Naive B cell (primary cell): ENCODE results near the gene SFXN5. TPM values are rescaled to one million over a fixed set of nuclear protein-coding genes. Genes with fewer than 3 reads are reported as not detected.

ENCODE experiments used
- ATAC-seq, 2 donors: fragments of 150-1000 bp; cut with Tn5 transposase; 2 replicates each; pipeline ENCODE4 v1.10.0; 2021; ENCODE audit warnings: low read depth in 2 of 2, mild to moderate bottlenecking in 2 of 2, moderate library complexity in 2 of 2
- DNase-seq: peaks from one replicate; pipeline ENCODE4 v3.0.0; 2022
- H3K27ac Mint-ChIP-seq, 6 donors: one replicate each; pipeline ENCODE4 v1.8.0; 2020 to 2022; ENCODE audit warnings: mild to moderate bottlenecking in 6 of 6, mixed read lengths in 6 of 6, moderate library complexity in 5 of 6, inconsistent platforms in 2 of 6
- H3K27me3 Mint-ChIP-seq, 3 donors: one replicate each; pipeline ENCODE4 v1.8.0; 2021 to 2022; ENCODE audit warnings: mixed read lengths in 3 of 3, mild to moderate bottlenecking in 1 of 3
- H3K36me3 Mint-ChIP-seq, 2 donors: one replicate each; pipeline ENCODE4 v1.8.0; 2020 to 2022; ENCODE audit warnings: mixed read lengths in 2 of 2, inconsistent platforms in 1 of 2, mild to moderate bottlenecking in 1 of 2
- H3K4me1 Mint-ChIP-seq, 3 donors: one replicate each; pipeline ENCODE4 v1.8.0; 2020 to 2022; ENCODE audit warnings: mixed read lengths in 3 of 3, inconsistent platforms in 1 of 3, mild to moderate bottlenecking in 1 of 3, moderate library complexity in 1 of 3
- H3K4me3 Mint-ChIP-seq, 8 donors: one replicate each; pipeline ENCODE4 v1.8.0; 2020 to 2022; ENCODE audit warnings: mild to moderate bottlenecking in 8 of 8, mixed read lengths in 8 of 8, moderate library complexity in 8 of 8, inconsistent platforms in 2 of 8
- H3K9me3 Mint-ChIP-seq, 7 donors: one replicate each; pipeline ENCODE4 v1.8.0; 2020 to 2022; ENCODE audit warnings: mixed read lengths in 7 of 7, mild to moderate bottlenecking in 5 of 7, inconsistent platforms in 2 of 7, moderate library complexity in 1 of 7
- polyA plus RNA-seq, 6 donors: library from polyadenylated mRNA; unstranded; fragments of 300-500 nt; fragmentation: Illumina TruSeq; gene quantifications; one replicate each; pipeline ENCODE4 v1.2.3, GENCODE V29; 2021; ENCODE audit warnings: low read depth in 6 of 6

SFXN5 gene
- polyA plus RNA-seq, 6 donors from 2014 or later = 2.5 to 4.4 (median 3.0) TPM; not detected in 1

GRCh38 chr2:73078457-73079411 lies 7.2 kb upstream of the SFXN5 start:
- Mint-ChIP-seq H3K9me3 (no peaks in the 10 kb centered on the region), H3K36me3 (no peaks in the 10 kb centered on the region), H3K4me1 (no peaks in the 10 kb centered on the region), H3K27ac (peak overlapping the region in 1 of 6 donors; percentile 81), H3K4me3 (no peak overlapping the region), H3K27me3 (peaks cover 0 to 18% (median 0%) of the 10 kb centered on the region in 3 donors)
- DNase-seq = no peak
- ATAC-seq = no peak

GRCh38 chr2:73077424-73077795 lies 5.9 kb upstream of the SFXN5 start:
- no peaks in the 10 kb centered on the region for H3K36me3 Mint-ChIP-seq
- DNase-seq = no peak
- H3K4me1 Mint-ChIP-seq = peaks cover 0 to 3% (median 0%) of the 10 kb centered on the region in 3 donors
- peak overlapping the region in 1 of 8 donors; percentile 15 for H3K4me3 Mint-ChIP-seq
- ATAC-seq = no peak
- H3K9me3 Mint-ChIP-seq = no peaks in the 10 kb centered on the region
- no peak overlapping the region for H3K27ac Mint-ChIP-seq
- peaks cover 0 to 8% (median 0%) of the 10 kb centered on the region in 3 donors for H3K27me3 Mint-ChIP-seq

- Mint-ChIP-seq H3K9me3 (no peaks in the 10 kb centered on the region), H3K27ac (peak overlapping the region in 1 of 6 donors; percentile 51), H3K36me3 (no peaks in the 10 kb centered on the region), H3K27me3 (peaks cover 0 to 8% (median 0%) of the 10 kb centered on the region in 3 donors), H3K4me3 (peak overlapping the region in 1 of 8 donors; percentile 15), H3K4me1 (peaks cover 4 to 7% (median 5%) of the 10 kb centered on the region in 3 donors)
- DNase-seq = no peak
- no peak for ATAC-seq
Observed at GRCh38 chr2:73076701-73077423, 5.3 kb upstream of the SFXN5 start.

GRCh38 chr2:73075477-73076373 lies 4.2 kb upstream of the SFXN5 start:
- Mint-ChIP-seq H3K27me3 (peaks cover 0 to 8% (median 0%) of the 10 kb centered on the region in 3 donors), H3K36me3 (no peaks in the 10 kb centered on the region), H3K9me3 (no peaks in the 10 kb centered on the region), H3K4me3 (peak overlapping the region in 1 of 8 donors; percentile 15), H3K27ac (no peak overlapping the region), H3K4me1 (peaks cover 4 to 11% (median 9%) of the 10 kb centered on the region in 3 donors)
- ATAC-seq (no peak), DNase-seq (no peak)

GRCh38 chr2:73074110-73075069 lies 2.9 kb upstream of the SFXN5 start:
- ATAC-seq = no peak

GRCh38 chr2:73072416-73072815 lies 904 bp upstream of the SFXN5 start:
- ATAC-seq (no peak), DNase-seq (no peak)
- H3K9me3 Mint-ChIP-seq = no peaks in the 10 kb centered on the region
- H3K36me3 Mint-ChIP-seq = no peaks in the 10 kb centered on the region
- peak overlapping the region in 2 of 6 donors; percentile 88 to 92 for H3K27ac Mint-ChIP-seq
- peaks cover 22 to 32% (median 31%) of the 10 kb centered on the region in 3 donors for H3K4me1 Mint-ChIP-seq
- H3K4me3 Mint-ChIP-seq = peak overlapping the region; percentile 86 to 100 (median 94)
- H3K27me3 Mint-ChIP-seq = no peaks in the 10 kb centered on the region

More at GRCh38 chr2:73074110-73075069, 2.9 kb upstream of the SFXN5 start:
- DNase-seq = no peak
- Mint-ChIP-seq H3K4me3 (no peak overlapping the region), H3K9me3 (no peaks in the 10 kb centered on the region), H3K4me1 (peaks cover 11 to 20% (median 20%) of the 10 kb centered on the region in 3 donors), H3K36me3 (no peaks in the 10 kb centered on the region), H3K27ac (peak overlapping the region in 1 of 6 donors; percentile 50), H3K27me3 (peaks cover 0 to 6% (median 0%) of the 10 kb centered on the region in 3 donors)

- DNase-seq (no peak), ATAC-seq (no peak)
- Mint-ChIP-seq H3K4me1 (peaks cover 22 to 32% (median 31%) of the 10 kb centered on the region in 3 donors), H3K9me3 (no peaks in the 10 kb centered on the region), H3K27me3 (no peaks in the 10 kb centered on the region), H3K4me3 (peak overlapping the region; percentile 86 to 100 (median 94)), H3K27ac (peak overlapping the region in 5 of 6 donors; percentile 88 to 97 (median 94)), H3K36me3 (no peaks in the 10 kb centered on the region)
Observed at GRCh38 chr2:73072129-73072395, 550 bp upstream of the SFXN5 start.

- peak overlapping the region; percentile 86 to 100 (median 95) for H3K4me3 Mint-ChIP-seq
- peaks cover 22 to 32% (median 31%) of the 10 kb centered on the region in 3 donors for H3K4me1 Mint-ChIP-seq
- DNase-seq (peak; percentile 38), ATAC-seq (peak; percentile 11 to 12)
- no peaks in the 10 kb centered on the region for H3K27me3 Mint-ChIP-seq
- H3K27ac Mint-ChIP-seq = peak overlapping the region in 4 of 6 donors; percentile 92 to 97 (median 95)
- H3K36me3 Mint-ChIP-seq = no peaks in the 10 kb centered on the region
- no peaks in the 10 kb centered on the region for H3K9me3 Mint-ChIP-seq
Observed at GRCh38 chr2:73070643-73071359, 711 bp downstream of the SFXN5 start.

GRCh38 chr2:73069855-73070642 lies 1.5 kb downstream of the SFXN5 start:
- H3K27ac Mint-ChIP-seq = peak overlapping the region in 5 of 6 donors; percentile 33 to 61 (median 44)
- peak overlapping the region; percentile 86 to 100 (median 92) for H3K4me3 Mint-ChIP-seq
- H3K4me1 Mint-ChIP-seq = peaks cover 22 to 32% (median 31%) of the 10 kb centered on the region in 3 donors
- no peaks in the 10 kb centered on the region for H3K9me3 Mint-ChIP-seq
- ATAC-seq (peak in 1 of 2 donors; percentile 10), DNase-seq (peak; percentile 37)
- H3K36me3 Mint-ChIP-seq = no peaks in the 10 kb centered on the region
- H3K27me3 Mint-ChIP-seq = no peaks in the 10 kb centered on the region

- H3K9me3 Mint-ChIP-seq = no peaks in the 10 kb centered on the region
- peak overlapping the region; percentile 18 to 100 (median 91) for H3K4me3 Mint-ChIP-seq
- DNase-seq = no peak
- ATAC-seq = no peak
- H3K4me1 Mint-ChIP-seq = peaks cover 26 to 37% (median 34%) of the 10 kb centered on the region in 3 donors
- peak overlapping the region in 5 of 6 donors; percentile 12 to 63 (median 44) for H3K27ac Mint-ChIP-seq
- no peaks in the 10 kb centered on the region for H3K27me3 Mint-ChIP-seq
- H3K36me3 Mint-ChIP-seq = no peaks in the 10 kb centered on the region
Observed at GRCh38 chr2:73069041-73069854, 2.3 kb downstream of the SFXN5 start.
